Mucosa of stomach (tissue), 1 donor: Measurements from ENCODE around the gene CDC23.
"Not testable (repeated sequence)": the region's sequence is repeated elsewhere in the genome, so short reads cannot be mapped to it uniquely, and the experiment has no call there.

Source experiments
- H3K27me3 ChIP-seq: one replicate; pipeline ENCODE4 v1.7.0; 2013; ENCODE audit warnings: mild to moderate bottlenecking, low read length; ENCODE audit not compliant: control insufficient read depth, insufficient read depth
- H3K36me3 ChIP-seq: one replicate; pipeline ENCODE4 v1.7.0; 2013; ENCODE audit warnings: low read length; ENCODE audit not compliant: control insufficient read depth, insufficient read depth
- H3K4me1 ChIP-seq: one replicate; pipeline ENCODE4 v1.7.0; 2013; ENCODE audit warnings: mild to moderate bottlenecking, low read length; ENCODE audit not compliant: control insufficient read depth, insufficient read depth
- H3K4me3 ChIP-seq: one replicate; pipeline ENCODE4 v1.7.0; 2013; ENCODE audit warnings: low read length
- H3K9ac ChIP-seq: one replicate; pipeline ENCODE4 v1.7.0; 2013; ENCODE audit warnings: mild to moderate bottlenecking, low read length, moderate library complexity
- H3K9me3 ChIP-seq: one replicate; pipeline ENCODE4 v1.7.0; 2013; ENCODE audit warnings: mild to moderate bottlenecking, low read length, moderate library complexity; ENCODE audit not compliant: control insufficient read depth
- donor health status: Pancreatic carcinoma.

CDC23 gene, protein sequence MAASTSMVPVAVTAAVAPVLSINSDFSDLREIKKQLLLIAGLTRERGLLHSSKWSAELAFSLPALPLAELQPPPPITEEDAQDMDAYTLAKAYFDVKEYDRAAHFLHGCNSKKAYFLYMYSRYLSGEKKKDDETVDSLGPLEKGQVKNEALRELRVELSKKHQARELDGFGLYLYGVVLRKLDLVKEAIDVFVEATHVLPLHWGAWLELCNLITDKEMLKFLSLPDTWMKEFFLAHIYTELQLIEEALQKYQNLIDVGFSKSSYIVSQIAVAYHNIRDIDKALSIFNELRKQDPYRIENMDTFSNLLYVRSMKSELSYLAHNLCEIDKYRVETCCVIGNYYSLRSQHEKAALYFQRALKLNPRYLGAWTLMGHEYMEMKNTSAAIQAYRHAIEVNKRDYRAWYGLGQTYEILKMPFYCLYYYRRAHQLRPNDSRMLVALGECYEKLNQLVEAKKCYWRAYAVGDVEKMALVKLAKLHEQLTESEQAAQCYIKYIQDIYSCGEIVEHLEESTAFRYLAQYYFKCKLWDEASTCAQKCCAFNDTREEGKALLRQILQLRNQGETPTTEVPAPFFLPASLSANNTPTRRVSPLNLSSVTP

DNA sequence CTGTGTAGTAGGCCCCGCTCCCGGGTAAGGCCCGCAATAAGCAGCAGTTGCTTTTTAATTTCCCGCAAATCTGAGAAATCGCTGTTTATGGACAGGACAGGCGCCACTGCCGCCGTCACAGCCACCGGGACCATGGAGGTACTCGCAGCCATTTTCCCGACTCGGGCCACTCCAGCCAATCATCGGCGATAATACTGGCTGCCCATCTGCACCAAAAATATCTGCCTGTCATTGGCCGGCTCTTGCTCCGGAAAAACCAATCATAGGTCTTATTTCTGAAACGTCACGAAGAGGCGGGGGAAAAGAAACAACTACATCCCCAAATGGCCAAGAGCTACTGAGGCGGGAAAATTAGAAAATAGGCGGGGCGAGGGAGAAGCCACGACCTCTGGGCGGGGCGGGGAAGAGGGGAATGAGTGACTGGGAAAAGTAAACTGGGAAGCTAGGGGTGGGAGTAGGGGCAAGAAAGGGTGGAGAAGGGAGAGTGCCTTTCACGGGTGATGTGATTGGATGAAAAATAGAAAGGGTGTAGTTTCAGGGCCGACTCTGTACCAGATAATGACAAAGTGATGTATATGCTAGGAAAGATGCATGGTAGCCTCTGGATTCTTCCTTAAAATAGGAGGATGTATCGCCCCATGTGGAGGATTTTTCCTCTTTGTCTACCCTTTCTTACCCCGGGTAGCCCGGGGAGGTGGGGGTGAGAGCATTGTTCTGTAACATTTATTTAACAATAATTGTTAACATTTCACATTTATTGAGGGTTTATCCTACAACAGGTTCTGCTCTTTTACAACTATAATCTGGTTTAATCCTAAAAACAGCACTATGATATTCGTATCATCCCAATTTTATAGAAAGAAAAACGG lies at the start of gene CDC23:
Gene CDC23, minus strand, starts transcription at position 163 of the 869 bp plus-strand sequence. Its CDS starts 11 bp downstream, at position 152.
- Histone ChIP-seq H3K4me3 (peak within 1 kb of the TSS; percentile 89), H3K4me1 (peaks cover 13% of the 10 kb centered on the region), H3K9me3 (no peaks in the 10 kb centered on the region), H3K9ac (peak within 1 kb of the TSS; percentile 96), H3K36me3 (no peaks in the 10 kb centered on the region), H3K27me3 (no peaks in the 10 kb centered on the region)

DNA sequence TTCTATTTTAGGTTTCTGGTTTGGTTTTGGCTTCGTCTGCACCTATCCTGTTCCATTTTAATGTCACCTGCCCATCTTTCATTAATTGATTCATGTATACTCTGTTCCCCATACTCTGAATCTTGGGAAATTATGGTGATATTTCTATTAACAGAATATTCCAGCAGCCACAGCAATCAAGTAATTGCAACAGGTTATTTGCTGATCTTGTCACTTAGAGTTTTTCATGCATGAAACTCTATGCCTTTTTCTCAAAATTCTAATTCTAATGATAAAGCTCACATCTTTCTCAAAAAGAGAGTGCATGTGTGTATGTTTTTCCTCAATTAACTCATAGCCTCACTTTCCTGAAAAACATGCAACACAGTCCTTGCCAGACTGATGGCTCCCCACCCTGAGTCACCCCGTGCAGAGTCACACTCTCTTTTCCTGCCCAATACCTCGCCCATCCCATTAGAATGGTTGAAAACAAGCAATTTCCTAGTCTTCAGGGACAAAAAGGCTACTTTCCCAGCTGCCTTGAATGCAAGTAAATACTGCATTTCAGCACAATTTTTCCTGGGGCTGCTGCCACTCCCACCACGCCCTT lies 45.7 kb upstream of the CDC23 start:
- Histone ChIP-seq H3K27me3 (no peaks in the 10 kb centered on the region), H3K9me3 (no peaks in the 10 kb centered on the region), H3K4me1 (no peaks in the 10 kb centered on the region)

DNA sequence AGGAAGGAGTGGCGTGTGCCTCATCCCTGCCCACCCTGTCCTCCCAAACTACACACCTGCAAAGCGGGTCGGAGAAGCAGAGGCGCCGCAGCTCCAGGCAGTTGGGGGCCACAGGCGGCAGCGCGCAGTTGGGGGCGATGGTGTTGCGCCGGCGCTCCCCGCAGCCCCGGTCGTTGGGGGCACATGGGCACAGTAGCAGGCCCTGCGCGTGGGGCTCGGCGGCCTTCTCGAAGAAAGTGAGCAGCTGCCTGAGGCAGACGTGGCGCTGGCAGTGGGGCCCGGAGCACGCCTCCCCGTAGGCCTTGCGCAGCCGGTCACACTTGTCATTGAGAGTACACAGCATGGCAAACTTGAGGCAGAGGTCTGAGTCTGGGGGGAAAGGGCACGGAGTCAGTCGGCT lies 44.5 kb upstream of the CDC23 start:
- H3K9me3 ChIP-seq: no peaks in the 10 kb centered on the region
- H3K4me1 ChIP-seq: no peaks in the 10 kb centered on the region
- no peak overlapping the region for H3K4me3 ChIP-seq
- H3K9ac ChIP-seq: no peak overlapping the region
- no peaks in the 10 kb centered on the region for H3K36me3 ChIP-seq
- H3K27me3 ChIP-seq: no peaks in the 10 kb centered on the region

More for the DNA sequence above, 45.7 kb upstream of the CDC23 start:
- H3K4me3 ChIP-seq: no peak overlapping the region
- H3K9ac ChIP-seq: no peak overlapping the region
- no peaks in the 10 kb centered on the region for H3K36me3 ChIP-seq

DNA sequence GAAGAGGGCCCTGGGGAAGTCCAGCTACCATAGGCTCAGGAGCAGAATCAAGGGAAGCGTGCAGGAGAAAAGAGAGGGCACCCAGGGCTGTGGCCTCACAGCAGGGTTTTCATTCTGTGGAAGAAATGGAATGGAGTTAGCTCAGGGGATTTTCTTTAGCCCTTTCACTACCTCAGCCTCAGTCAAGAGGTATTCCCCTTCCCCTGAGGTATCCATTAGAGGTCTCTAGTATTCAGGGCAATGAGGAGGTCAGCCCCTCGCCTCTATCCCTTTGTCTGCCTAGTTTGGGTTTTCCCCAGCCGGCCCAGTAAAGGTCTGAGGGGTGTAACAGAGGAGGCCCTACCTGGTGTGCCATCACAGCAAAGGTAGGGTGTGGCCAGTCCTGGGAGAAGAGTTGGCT lies 39.8 kb upstream of the CDC23 start:
- H3K36me3 ChIP-seq: no peaks in the 10 kb centered on the region
- no peaks in the 10 kb centered on the region for H3K4me1 ChIP-seq
- H3K4me3 ChIP-seq: no peak overlapping the region
- H3K9ac ChIP-seq: no peak overlapping the region
- no peaks in the 10 kb centered on the region for H3K9me3 ChIP-seq
- H3K27me3 ChIP-seq: no peaks in the 10 kb centered on the region

DNA sequence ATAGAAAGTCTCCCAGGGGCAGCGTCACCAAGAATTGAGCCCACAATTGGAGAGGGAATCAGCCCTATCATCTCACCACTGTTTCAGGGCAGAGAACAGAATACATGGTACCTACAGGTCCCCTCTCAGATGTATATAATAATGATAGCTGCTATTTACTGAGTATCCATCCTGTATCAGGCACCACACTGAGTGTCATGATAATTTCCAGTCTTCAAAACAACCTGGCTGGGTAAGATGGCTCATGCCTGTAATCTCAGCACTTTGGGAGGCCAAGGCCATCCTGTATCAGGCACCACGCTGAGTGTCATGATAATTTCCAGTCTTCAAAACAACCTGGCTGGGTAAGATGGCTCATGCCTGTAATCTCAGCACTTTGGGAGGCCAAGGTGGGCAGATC lies 34.7 kb upstream of the CDC23 start:
- not testable (repeated sequence) for H3K9me3 ChIP-seq, H3K4me1 ChIP-seq, H3K36me3 ChIP-seq, H3K4me3 ChIP-seq, H3K9ac ChIP-seq
- peaks cover 12% of the 10 kb centered on the region for H3K27me3 ChIP-seq

DNA sequence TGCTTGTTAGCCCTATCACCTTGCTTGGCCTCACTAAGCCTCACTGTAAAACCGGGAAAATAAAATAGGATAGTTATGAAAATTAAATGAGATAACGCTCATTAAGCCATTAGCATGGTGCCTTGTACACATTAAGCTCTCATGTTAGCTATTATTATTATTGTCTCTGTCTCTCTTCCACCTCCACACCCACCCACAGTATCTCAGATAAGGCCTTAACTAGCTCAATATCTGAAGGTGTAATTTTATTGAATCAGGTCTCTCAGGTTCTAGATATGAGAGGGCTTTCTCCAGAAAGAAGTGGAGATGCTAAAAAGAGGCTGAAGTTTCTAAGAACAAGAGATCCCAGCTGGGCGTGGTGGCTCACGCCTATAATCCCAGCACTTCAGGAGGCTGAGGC lies 33.7 kb upstream of the CDC23 start:
- Histone ChIP-seq H3K27me3 (peaks cover 22% of the 10 kb centered on the region), H3K9me3 (no peaks in the 10 kb centered on the region), H3K9ac (no peak overlapping the region), H3K4me3 (no peak overlapping the region), H3K4me1 (peaks cover 5% of the 10 kb centered on the region), H3K36me3 (no peaks in the 10 kb centered on the region)

DNA sequence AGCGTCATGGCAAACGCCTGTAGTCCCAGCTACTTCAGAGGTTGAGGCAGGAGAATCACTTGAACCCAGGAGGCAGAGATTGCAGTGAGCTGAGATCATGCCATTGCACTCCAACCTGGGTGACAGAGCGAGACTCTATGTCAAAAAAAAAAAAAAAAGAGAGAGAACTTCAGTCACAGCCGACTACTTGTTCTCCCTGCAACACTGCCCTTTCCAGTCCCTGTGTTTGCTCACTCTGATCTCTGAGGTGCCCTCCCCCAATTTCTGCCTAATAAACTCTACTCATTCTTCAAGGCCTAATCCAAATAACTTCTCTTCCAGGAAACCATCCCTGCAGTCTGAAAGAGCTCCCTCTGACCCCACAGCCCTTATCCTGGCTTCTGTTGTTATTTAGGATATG lies 33.2 kb upstream of the CDC23 start:
- Histone ChIP-seq H3K9me3 (no peaks in the 10 kb centered on the region), H3K4me1 (peaks cover 10% of the 10 kb centered on the region), H3K27me3 (peaks cover 27% of the 10 kb centered on the region), H3K36me3 (no peaks in the 10 kb centered on the region), H3K9ac (no peak overlapping the region), H3K4me3 (no peak overlapping the region)

DNA sequence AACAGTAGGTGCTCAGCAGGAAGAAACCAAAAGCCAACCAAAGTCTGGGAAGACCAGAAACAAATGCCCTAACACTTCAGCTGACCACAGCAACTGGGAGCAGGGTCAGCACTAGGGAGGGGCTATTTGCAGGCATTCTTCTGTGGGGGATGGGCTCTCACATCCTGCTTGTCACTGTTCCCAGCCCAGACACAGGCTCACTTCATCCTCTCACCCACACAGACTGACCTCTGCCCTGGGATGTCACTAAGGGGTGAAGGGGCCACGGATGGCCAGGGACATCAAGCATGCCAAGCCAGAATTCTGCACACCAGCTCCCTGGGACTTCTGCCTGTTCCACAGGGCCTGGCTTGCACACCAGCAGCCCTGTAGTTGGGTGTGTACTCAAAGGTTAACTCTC lies 32.6 kb upstream of the CDC23 start:
- peaks cover 10% of the 10 kb centered on the region for H3K4me1 ChIP-seq
- no peak overlapping the region for H3K4me3 ChIP-seq
- peaks cover 33% of the 10 kb centered on the region for H3K27me3 ChIP-seq
- H3K36me3 ChIP-seq: no peaks in the 10 kb centered on the region
- H3K9ac ChIP-seq: no peak overlapping the region
- H3K9me3 ChIP-seq: no peaks in the 10 kb centered on the region

DNA sequence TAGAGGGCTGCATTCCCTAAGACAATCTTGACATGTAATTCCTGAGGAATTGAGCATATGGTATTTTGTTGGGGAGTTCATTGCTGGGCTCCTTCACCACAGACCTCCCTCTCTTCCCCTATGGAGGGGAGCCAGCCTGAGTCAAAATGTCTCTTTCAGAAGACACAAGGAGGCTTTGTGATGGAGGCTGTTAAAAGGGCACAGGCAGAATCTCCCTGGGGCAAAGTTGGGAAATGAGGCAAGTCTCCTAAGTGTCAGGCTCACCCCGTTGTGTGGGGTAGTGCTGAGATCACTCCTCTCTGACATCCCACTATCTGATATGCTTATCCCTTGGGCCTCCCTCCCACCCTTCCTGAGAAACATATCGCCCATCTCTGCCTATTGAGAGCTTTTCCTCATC lies 30.7 kb upstream of the CDC23 start:
- H3K27me3 ChIP-seq: peaks cover 49% of the 10 kb centered on the region
- H3K9me3 ChIP-seq: no peaks in the 10 kb centered on the region
- H3K4me3 ChIP-seq: no peak overlapping the region
- H3K4me1 ChIP-seq: peaks cover 10% of the 10 kb centered on the region
- no peak overlapping the region for H3K9ac ChIP-seq
- H3K36me3 ChIP-seq: no peaks in the 10 kb centered on the region

DNA sequence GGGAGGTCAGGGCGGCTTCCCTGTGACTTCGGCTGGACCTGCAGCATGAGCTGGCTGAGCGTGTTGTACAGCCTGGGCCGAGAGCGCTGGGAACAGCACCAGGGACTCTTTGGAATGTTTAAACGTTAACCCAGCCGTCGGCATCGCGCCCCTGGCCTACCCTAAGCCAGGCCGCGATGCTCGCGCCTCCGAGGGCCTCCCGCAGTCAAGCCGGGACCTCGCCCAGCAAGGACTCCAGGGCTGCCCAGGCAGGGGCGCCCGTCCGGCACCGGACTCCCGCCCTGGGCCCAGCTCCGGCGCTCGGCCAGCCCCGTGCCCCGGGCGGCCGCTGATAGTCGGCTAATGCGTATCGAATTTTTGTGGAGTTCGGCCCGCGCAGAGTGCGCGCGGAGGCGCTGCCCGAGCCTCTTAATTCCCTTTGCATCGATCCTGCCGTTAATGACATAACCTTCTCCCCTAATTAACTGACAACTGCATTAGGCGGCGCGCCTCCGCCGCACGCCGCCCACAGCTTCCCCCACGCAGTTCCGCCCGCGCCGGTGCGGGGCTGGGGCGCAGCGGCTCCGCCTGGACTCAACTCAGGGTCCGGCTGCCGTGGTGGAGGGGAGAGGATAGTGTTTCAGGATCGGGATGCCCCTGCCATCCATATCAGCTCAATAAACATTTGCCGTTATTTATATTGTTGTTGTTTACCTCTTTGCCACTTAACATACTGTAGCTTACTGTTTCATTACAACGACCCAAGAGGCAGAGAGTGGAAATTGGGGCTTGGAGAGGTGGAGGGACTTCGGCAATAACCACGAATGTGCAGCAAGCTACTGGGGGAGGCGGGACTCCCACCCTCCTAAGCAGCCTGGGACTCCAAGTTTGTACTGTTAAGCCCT lies 28.8 kb upstream of the CDC23 start:
- H3K9ac ChIP-seq: peak overlapping the region; percentile 50
- H3K27me3 ChIP-seq: peaks cover 49% of the 10 kb centered on the region
- H3K9me3 ChIP-seq: no peaks in the 10 kb centered on the region
- peaks cover 10% of the 10 kb centered on the region for H3K4me1 ChIP-seq
- H3K36me3 ChIP-seq: no peaks in the 10 kb centered on the region
- peak overlapping the region; percentile 46 for H3K4me3 ChIP-seq
